HG02943 (cell line): ENCODE data around the gene ESYT2.
"Not testable (repeated sequence)": the region's sequence is repeated elsewhere in the genome, so short reads cannot be mapped to it uniquely, and the experiment has no call there.

Experiments
- ATAC-seq: cut with Tn5 transposase; IDR thresholded peaks from one replicate; pipeline ENCODE4 v1.9.1; 2021; ENCODE audit warnings: mild to moderate bottlenecking, low read depth, moderate library complexity; ENCODE audit not compliant: unreplicated experiment

ESYT2 gene

DNA sequence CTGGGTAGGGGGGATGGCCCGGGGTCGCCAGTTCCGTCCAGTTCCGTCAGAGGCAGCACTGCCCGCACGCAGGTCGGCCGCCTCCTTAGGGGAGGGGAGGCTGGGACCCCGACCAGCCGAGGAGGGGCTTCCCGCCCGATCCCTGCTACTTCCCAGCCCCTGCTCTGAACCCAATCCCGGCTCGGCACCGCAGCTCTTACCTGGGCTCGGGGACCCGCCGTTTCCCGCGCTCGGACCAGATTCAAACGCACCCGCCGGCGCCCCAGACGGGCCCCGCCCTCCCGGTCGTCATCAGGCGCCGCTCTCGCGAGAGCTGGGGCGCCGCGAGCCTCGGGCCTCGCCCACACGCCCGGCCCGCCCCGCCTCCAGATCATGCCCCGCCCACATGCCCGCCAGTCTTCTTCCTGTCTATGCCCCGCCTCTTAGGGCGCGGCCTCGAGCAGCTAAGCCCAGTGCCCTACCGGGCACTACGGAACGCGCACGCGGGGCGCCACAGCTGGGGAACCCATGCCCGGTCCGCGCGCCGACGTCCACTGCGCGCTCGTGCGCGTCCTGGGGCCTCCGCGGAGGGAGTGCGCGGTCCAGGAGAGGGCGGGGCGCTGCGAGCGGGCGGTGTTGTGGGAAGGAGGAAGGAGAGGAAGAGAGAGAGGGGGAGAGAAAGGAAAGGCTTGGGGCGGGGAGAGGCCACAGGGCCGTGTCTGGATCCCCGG lies 124.6 kb downstream of the ESYT2 start, which contains the start of gene NCAPG2:
Gene NCAPG2 (minus strand): TSS at position 281 of the 710 bp plus-strand sequence. CDS start 2,905 bp downstream, outside the sequence.
- ATAC-seq: peak; percentile 97

DNA sequence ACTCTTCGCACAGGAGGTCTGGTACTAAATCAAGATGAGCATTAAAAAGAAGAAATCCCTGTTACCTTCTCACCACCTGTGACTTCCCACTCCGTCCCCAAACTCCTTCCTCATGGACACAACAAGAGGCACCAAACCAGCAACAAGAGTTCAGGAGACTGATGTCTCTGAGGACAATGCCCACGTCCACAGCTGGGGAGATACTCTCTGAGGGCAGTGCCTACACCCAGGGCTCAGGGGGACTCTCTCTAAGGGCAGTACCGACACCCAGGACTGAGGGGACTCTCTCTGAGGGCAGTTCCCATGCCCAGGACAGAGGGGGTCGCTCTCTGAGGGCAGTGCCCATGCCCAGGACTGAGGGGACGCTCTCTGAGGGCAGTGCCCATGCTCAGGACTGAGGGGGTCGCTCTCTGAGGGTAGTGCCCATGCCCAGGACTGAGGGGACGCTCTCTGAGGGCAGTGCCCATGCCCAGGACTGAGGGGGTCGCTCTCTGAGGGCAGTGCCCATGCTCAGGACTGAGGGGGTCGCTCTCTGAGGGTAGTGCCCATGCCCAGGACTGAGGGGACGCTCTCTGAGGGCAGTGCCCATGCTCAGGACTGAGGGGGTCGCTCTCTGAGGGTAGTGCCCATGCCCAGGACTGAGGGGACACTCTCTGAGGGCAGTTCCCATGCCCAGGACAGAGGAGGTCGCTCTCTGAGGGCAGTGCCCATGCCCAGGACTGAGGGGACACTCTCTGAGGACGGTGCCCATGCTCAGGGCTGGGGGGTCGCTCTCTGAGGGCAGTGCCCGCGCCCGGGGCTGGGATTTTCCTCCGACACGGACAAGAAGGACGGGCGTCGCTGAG lies 125.4 kb downstream of the ESYT2 start:
- ATAC-seq: not testable (repeated sequence)

DNA sequence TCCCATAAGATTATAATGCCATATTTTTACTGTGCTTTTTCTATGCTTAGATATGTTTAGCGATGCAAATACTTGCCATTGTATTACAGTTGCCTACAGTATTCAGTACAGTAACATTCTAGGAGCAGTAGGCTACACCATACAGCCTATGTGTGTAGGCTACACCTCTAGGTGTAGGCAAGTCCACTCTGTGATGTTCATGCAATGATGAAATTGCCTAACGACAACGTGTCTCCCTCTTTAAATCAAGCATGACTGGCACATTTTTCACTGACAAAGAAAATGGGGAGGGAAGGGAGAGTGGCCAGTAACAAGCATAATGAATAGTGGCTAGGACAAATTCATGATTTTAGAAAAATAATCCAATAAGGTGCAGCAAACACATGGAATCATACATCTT lies 126.4 kb downstream of the ESYT2 start:
- ATAC-seq: no peak

DNA sequence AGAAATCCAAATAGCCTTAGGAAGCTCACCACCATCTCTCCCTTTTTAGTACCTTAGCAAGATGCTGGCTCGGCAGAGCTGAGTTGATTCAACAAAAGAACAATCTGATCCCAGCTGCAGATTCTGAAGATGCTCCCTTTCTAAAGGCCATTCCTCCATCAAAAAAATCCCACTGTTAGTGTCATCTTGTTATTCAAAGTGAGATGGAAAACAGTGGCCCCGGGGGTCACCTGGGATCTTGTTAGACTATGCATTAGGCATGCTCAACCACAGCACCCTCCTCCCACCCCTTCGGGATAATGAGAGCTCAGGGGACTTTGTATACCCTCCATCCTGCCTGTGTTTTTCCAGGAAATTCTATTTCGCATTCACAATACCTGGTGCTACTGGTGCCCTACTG lies 127.1 kb downstream of the ESYT2 start:
- ATAC-seq: no peak

DNA sequence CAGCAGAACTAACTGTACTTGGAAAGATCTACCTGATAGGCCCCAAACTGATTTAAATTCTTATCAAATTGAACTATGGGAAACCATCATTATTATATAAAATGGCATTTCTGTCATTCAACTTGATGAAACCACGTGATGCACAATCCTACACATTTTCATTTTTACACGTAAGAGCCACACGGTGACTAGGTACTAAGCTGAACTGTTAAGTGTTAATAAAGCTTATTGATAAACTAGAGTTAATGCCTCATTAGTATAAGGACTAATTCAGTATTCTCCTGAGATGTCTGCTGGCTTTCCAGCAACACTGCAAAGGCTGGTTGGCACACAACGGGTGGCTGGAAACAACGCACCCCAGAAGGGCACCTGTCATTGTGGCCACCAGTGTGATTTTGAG lies 129.3 kb downstream of the ESYT2 start:
- ATAC-seq: no peak

DNA sequence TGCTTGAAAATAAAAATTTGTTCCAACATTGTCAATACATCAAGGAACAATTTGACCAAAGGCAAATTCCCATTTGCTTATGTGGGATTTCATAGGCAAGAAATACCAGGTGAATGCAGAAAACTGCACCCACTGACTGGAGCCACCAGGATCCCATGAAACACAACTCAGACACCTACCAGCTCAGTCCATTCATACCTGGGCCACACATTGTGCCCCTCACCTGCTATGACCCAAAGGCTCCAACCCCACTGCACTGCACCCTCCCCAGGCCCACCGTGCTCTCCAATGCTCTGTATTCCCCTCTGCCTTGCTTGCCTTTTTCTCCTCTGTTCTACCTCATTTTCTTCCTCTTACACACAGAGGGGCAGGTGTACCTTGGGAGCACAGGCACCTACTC lies 130.0 kb downstream of the ESYT2 start:
- no peak for ATAC-seq

DNA sequence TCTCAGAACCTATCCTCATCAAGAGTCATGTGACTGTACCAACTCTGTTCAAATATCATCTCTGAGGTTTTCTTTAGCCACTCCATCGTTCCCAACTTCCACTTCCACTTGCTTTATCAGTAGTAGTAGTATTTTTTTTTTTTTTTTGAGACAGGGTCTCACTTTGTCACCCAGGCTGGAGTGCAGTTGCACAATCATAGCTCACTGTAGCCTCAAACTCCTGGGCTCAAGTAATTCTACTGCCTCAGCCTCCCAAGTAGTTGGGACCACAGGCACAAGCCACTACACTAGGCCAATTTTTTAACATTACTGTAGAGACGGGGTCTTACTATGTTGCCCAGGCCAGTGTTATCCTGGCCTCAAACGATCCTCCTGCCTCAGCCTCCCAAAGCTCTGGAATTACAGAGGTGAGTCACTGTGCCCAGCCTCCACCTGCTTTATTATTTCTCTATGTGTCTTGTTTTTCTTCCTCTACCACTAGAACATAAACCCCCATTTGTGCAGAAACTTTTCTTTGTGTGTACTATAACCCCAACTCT lies 130.6 kb downstream of the ESYT2 start:
- no peak for ATAC-seq

DNA sequence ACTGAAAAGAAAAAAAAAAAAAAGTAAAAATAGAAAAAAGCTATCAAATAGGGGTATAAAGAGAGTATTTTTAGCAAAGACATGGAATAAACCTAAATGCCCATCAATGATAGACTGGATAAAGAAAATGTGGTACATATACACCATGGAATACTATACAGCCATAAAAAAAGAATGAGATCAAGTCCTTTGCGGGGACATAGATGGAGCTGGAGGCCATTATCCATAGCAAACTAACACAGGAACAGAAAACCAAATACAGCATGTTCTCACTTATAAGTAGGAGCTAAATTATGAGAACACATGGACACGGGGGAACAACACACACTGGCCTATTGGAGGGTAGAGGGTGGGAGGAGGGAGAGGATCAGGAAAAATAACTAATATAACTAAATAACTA lies 131.7 kb downstream of the ESYT2 start:
- ATAC-seq: not testable (repeated sequence)

DNA sequence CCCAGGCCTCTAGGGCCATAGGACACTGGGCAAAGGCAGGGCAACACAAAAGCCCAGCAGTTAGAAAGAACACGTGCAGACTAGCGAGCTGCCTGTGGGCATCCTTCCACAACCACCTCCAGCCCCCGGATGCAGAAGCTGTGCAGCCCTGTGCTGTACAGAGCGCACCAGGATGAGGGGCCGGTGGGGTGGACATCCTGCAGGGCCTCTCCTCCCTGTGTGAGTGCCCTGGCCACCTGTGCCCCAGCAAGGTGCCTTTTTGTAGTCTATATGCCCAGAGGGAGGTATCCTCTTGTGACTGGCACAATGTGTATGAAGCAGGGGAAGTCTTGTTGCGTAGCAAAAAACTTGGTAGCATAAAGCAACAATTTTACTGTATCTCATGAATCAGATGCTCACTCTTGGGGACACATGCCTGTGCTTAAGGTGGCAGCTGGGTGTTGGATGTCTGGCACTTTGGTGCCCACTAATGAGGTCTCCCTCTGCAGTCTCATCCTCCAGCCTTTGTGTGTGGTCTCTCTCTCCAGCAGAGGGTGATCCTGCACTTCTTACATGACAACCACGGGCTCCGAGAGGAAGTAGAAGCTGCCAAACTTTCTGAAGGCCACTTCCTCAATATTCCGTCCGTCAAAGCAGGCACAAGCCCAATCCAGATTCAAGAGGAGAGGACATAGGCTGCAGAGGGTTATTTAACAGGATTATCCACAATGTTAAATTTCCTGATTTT lies 133.4 kb downstream of the ESYT2 start:
- no peak for ATAC-seq

DNA sequence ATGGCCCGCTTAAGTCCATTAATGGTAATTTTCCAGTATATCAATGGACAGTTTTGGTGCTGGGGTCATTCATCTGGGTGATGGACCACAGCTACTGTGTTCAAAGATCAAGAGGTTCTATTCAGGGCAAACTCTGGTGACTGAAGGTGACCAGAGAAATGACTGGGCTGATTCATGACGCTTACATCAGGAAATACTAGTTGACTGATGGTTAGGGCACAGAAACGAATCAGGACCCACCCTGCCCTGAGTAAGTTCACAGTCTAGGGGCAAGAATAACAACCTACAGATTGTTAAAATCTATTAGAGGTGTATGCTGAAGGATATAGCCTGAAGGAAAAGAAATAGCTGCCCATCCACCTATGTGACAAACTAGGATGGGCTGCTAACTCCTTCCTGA lies 134.3 kb downstream of the ESYT2 start:
- ATAC-seq: no peak

DNA sequence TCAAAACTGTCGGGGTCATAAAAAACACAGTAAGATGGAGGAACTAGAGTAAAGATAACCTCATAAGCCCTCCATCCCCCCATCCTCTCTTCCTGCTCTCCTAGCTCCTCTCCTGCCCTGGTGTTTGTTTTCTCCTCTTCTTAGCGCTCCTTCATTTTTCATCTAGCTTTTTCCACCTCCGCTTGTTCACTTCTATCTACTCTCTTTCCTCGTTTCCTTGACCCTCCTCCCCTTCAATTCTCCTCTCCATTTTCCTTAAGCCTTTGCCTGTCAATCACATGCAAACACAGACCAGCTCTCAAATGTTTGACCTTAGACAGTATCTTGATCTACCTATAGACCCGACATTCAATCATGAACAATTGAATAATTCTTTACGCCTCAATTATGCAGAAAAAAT lies 134.7 kb downstream of the ESYT2 start:
- ATAC-seq: no peak

DNA sequence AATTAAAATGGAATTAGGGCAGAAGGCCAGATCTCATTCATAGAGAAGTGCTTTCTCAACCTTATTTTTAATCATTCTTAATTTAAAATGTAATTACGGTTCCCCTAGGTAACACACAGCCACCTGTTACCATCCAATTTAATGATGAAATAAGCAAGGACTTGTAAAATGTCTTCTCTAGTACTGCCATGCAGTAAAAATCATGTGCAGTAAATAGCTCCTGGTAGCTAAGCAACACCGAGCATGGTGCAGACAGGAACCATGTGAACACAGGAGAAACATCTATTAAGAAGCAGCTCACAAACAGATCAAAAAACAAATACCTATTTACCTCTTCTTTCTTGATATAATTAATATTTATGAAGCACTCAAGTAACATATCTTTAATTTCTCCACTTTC lies 139.8 kb downstream of the ESYT2 start:
- no peak for ATAC-seq

DNA sequence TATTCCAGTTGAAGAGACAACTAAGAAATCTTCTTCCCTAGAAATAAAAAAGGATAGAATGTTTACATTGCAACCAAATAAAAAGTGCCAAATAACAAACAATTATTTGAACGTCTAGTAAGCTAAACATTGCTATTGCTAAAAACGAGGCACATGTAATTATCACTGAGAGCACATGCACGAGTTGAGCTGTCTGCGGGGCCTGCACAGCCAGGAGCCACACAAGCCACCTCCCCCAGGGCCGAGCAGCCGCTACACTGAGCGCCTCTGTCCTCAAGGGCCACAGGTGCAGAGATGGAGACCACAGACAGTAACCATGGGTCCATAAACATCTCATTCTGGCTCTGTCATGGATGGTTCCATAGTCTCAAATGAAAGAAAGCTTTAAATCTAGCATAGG lies 141.9 kb downstream of the ESYT2 start:
- no peak for ATAC-seq

DNA sequence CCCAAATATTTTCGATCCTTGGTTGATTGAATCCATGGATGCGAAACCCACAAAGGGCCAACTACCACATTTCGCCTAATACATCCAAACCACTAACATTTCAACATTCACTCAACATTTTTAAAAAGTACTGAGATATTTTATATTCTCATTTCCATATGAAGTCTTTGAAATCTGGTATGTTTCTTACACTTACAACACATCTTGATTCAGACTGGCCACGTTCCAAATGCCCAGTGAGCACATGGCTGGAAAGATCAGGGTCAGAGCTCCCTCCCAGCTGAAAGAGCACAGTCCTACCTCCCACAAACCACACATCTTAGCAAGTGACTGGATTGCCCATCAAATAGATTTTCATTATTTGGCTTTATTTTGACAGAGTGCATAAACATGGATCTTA lies 143.6 kb downstream of the ESYT2 start:
- no peak for ATAC-seq

DNA sequence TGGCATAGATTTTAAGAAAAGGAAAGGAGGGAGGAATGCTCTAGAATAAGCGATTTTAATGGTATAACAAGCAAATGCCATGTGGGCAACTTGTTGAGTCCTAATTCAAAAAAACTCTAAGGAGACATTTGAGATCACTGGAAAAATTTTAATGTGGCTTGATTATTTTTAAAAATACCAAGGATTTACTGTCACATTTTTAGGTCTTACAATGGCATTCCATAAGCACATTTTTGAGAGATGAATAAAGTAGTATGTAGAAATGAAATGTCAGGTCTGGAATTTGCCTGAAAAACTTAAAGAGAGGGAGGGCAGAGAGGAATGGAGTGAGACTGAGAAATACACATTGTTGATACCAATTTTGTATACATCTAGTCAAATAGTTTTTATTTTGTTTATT lies 145.0 kb downstream of the ESYT2 start:
- ATAC-seq: no peak

DNA sequence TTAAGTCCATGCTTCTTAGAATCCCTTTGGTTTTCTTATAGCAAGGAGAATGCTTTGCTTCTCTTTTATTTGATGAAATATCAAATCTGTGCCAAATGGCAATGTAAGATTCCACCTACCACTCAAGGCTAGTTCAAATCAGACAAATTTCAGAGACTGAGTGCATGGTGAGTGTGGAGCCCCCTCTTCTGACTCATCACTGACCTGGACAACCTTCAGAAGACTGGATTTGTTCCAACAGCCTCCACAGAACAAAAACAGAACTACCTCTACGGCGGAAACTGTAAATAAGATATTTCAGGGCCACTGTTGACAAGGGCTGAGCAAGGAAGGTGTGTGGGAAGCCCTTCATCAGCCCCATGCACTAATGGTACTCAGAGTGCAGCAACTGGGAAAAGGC lies 145.8 kb downstream of the ESYT2 start:
- no peak for ATAC-seq

DNA sequence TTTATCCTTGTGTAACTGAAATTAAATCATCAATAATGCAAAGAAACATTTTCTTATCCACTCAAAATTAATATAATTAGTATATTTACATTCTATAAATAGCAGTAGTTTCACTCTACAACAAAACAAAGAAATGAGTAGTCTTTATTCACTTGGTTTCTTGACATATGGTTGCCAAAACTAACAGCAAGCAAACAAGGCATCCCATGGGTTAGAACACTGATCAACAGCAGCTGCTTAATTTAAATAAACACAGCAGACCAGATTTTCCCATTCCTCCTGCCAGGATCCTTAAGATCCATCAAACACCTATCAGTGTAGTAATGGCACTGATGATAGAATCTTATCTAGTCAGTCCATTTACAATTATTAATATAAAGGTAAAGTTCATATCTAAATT lies 146.9 kb downstream of the ESYT2 start:
- no peak for ATAC-seq
